DMS53 (cell line): ENCODE measurements around the gene CYP1A2.

Experiments used
- DNase-seq: peaks from one replicate; lab custom pipeline; 2025; lab: John Stamatoyannopoulos, UW

CYP1A2 gene

DNA sequence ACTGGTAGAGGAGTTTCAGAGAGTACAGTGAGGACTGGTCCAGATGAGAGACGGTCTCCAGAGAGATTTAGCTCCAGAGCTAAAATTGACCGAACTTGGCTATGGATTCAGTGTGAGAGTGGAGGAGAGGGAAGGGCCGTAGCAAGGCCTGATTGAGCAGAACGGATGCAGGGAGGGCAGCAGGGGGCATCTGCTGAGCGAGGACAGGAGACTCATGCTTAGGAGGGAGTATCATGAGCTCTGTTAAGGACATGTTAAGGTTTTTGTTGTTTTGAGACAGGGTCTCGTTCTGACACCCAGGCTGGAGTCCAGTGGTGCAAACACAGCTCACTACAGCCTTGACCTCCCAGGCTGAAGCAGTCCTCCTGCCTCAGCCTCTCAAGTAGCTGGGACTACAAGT, 56.3 kb downstream of the CYP1A2 start:
- no peak for DNase-seq
